Activated CD8-positive, alpha-beta memory T cell treated with anti-CD3 and anti-CD28 coated beads for 24 hours (primary cell): ENCODE measurements around the gene ZNF483.
"Not testable (repeated sequence)": the region's sequence is repeated elsewhere in the genome, so short reads cannot be mapped to it uniquely, and the experiment has no call there.

Experiments used
- DNase-seq: peaks from one replicate; pipeline ENCODE4 v3.0.0-alpha.2; 2020

ZNF483 gene

GRCh38 chr9:111548623-111549022, 23.6 kb downstream of the ZNF483 start:
- DNase-seq, result no peak

- DNase-seq, result not testable (repeated sequence)
Observed at GRCh38 chr9:111555425-111555824, 30.4 kb downstream of the ZNF483 start.

GRCh38 chr9:111559000-111559610, 34.1 kb downstream of the ZNF483 start:
- no peak for DNase-seq

- no peak for DNase-seq
Observed at GRCh38 chr9:111561165-111561719, 36.3 kb downstream of the ZNF483 start.

DNA sequence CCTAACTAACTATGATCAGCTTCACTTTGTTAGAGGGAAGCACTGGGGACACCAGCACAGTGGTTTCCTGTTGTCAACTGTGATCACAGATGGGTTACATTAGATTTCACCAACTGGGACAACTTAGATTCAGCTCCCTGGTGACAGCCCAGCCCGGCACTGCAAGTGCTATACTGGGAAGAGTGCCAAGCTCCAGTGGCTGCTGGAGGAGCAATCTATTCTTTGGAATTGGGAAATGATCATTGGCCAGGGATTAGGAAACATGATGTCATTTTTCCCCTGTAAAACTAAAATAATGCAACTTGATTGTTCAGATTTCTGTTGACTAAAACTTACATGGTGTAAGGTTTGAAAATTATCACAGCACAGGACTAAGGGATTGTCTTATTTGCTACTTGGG, 41.3 kb downstream of the ZNF483 start:
- no peak for DNase-seq

- not testable (repeated sequence) for DNase-seq
Observed at GRCh38 chr9:111568127-111568526, 43.1 kb downstream of the ZNF483 start.

DNA sequence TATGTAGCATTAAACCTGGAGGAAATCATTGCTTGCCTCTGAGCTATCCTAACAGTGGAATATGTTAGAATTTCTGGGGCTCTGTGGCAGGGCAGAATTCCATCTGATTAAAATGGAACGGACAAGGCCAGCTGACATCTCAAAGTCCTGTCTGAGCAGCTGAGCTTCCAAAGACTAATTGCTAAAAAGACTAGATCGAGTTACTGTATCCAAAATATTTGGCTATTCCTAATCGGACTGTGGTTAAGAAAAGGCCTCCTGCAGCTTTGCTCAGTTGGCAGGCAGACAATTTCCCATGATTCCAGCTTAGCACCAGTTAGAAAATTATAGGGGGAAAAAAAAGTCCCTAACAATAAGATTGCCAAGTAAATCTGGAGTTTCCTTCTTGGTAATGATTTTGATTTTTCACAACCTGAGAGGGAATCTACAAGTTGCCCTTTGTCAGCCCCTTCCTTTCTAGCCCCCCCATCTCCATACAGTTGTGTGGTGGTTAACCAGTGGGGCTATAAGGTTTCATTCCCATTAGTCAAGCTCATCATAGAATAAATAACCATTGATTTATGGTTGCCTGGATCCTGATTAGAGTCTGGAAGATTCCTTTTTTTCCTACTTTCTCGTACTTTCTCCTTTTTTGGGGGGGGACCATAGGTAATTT, 48.1 kb downstream of the ZNF483 start:
- no peak for DNase-seq

DNA sequence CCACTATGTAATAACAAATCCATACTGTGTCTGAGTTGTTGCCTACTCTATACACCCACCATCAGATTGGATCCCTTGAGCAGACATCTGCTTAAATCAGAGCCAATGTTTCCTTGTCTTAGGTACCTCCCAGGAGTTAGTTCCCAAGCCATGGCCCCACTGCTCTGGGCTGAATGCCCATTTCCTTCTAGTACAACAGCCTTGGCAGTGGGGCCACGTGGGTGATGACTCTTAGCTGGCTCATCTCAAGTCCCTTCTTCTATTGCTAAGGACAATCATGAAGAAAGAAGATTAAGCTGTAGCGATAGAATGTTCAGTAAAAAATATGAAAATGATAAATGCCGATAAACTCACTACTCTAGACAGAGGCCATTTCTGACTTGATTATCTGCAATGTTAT, 57.9 kb downstream of the ZNF483 start:
- DNase-seq, result no peak

DNA sequence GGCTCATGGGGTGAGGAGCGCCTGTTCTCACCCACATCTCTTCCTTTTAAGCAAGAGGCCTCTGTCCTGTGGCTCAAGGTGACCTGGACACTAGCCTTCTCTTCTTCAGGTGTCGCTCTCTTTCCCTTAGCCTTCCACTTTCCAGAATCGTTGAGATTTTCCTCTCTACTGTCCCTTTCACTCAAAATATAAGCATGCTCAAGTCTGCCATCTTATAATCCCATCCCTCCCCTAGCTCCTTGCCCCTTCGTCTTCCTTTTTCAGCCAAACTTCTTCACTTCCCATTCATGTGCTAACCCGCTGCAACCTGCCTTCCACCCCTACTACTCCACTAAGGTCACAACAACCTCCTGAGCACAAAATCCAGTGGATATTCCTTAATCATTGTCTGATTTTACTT, 61.4 kb downstream of the ZNF483 start:
- DNase-seq, result no peak

DNA sequence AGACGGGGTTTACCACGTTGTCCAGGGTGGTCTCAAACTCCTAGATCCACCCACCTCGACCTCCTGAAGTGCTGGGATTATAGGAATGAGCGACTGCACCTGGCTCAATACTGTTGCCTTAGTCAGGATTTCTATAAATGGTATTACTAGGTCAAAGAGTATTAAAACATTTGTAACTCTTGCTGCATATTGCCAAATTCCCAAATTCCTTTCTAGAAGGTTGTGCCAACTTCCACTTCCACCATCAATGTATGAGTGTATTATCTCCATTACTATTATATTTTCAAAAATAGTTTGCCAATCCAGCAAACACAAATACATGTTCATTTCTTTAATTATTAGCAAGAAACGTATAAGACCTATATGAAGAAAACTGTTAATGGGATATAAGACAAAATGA, 63.9 kb downstream of the ZNF483 start:
- DNase-seq, result no peak

DNA sequence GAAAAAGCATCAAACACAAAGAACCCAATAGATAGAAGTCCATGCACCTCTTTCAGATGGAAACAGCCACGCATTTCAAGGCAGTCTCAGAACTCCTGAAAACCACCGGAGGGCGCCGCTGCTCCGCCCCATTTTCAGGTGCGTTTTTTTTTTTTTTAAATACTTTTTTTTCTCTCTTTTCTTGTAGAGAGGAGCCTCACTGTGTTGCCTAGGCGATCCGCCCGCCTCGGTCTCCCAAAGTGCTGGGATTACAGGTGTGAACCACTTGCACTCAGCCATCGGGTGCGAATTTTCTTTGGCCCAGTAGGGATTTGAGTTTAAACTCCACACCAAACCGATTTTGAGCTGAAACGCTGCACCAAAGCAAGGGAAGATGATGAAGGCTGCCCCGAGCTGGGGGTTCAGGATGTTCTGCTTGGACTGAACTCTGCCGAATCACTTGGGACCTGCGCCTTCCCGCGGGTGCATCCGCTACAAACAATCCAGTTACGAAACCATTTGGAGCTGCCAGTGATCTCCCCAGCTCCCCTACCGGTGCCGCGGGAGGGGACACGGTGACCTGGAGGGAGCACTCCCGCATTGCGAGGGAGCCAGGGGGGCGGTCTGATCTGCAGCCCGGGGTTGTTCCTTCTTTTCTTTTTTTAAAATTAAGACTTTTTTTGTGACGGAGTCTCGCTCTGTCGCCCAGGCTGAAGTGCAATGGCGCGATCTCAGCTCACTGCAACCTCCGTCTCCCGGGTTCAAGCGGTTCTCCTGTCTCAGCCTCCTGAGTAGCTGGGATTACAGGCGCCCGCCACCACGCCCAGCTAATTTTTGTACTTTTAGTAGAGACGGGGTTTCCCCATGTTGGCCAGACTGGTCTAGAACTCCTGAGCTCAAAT, 73.1 kb downstream of the ZNF483 start:
- peak; percentile 73 for DNase-seq

GRCh38 chr9:111598733-111599091, 73.7 kb downstream of the ZNF483 start:
- DNase-seq, result peak; percentile 56

- DNase-seq, result peak; percentile 65
Observed at GRCh38 chr9:111599092-111599954, 74.3 kb downstream of the ZNF483 start, which contains the start of gene PTGR1. Gene PTGR1 (minus strand): TSS chr9:111599647. CDS start chr9:111597422, 2,225 bp downstream.

DNA sequence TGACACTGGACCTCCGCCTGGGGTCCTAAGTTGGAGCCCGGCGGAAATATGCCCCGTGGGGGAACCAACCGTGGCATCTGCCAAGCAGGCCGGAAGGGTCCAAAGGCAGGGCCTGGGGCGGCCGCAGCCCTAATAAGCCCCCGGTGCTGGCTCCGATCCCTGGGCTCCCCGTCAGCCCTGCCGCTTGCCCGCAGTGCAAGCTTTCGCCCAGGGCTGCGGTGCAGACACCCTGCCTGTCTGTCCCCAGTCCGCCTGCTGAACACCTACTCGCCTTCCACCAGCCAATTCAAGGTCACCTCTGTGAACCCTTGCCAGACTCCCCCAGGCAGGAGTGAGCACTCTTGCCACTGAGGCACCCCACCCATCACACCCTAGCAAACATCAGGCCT, 75.0 kb downstream of the ZNF483 start:
- DNase-seq, result no peak

DNA sequence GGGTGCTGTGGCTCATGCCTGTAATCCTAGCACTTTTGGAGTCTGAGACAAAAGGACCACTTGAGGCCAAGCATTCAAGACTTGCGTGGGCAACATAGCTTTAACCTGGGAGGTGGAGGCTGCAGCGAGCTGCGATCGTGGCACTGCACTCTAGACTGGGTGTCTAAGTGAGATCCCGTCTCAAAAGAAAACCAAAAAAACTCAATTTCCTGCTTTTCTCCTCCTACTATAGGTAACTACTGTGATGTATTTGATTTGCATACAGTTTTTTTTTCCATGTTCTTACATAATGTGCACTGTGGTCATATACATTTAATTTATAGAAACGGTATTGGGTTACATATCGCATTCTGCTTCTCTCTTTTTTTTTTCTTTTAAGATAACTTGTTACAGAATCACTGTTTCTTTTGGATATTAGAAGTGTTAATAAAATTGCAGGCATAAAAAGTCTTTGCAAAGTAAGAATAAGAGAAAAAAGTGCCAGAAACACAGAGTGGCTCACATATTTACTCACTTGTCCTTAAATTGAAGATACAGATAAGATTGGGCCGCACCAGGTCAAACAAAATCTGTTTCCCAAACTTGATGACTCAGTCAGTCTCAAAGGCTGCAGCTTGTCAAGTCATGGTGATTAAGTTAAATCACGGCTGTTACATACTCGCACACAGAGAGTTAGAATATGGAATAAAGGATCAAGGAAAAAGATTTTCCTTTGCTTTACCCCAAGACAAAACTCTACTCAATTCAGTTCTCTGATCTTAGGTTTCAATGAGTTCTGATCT, 76.4 kb downstream of the ZNF483 start:
- DNase-seq, result no peak

- no peak for DNase-seq
Observed at GRCh38 chr9:111603041-111603440, 78.1 kb downstream of the ZNF483 start.

DNA sequence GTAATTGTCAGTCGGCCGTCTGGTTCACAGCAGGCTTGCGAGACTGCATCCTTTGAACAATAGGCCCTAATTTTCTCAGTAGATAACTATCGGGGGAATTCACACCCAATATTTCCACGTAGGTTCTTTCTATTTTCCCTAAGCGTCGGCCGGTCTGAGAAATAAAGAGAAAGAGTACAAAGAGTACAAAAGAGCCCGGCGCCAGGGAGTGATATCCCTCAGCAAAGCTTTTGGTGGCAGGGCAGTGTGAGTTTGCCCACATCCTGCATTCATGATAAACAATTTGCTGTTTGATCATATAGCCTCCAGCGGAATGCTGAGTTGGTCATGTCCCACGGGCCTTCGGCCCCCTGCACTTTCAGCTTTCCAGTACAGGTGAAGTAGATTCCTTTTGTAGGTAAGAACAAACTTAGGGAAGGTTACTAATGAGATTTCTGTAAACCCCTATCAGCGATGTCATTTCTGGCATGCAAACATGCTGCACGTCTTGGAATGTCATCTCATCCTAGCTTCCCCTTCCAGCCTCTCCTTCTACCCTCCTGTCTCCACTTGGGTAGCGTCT, 79.2 kb downstream of the ZNF483 start:
- DNase-seq, result no peak

- no peak for DNase-seq
Observed at GRCh38 chr9:111605041-111605559, 80.1 kb downstream of the ZNF483 start.

- no peak for DNase-seq
Observed at GRCh38 chr9:111610149-111610548, 85.2 kb downstream of the ZNF483 start.

- DNase-seq, result no peak
Observed at GRCh38 chr9:111610845-111611244, 85.9 kb downstream of the ZNF483 start.

- no peak for DNase-seq
Observed at GRCh38 chr9:111613436-111614040, 88.6 kb downstream of the ZNF483 start.
